H1 (cell line): ENCODE data around the gene PSG1. TPM values are rescaled to one million over a fixed set of nuclear protein-coding genes. Genes with fewer than 3 reads are reported as not detected.

Experiments
- CTCF ChIA-PET: fragments of 300-600 bp; sonication (Branson Sonifier 250); formaldehyde crosslinking; loops from one replicate; lab custom pipeline; 2021; ENCODE audit not compliant: partially characterized antibody; lab: Charles Lee
- POLR2A ChIA-PET: fragments of 300-600 bp; sonication (Branson Sonifier 250); formaldehyde crosslinking; loops from one replicate; lab custom pipeline; 2021; ENCODE audit warnings: inconsistent platforms; ENCODE audit not compliant: partially characterized antibody; lab: Charles Lee
- DNase-seq, 2 experiments: peaks; one replicate each; pipeline versions ENCODE4 v3.0.0 to v3.0.0-alpha.2; 2010 to 2022; ENCODE audit warnings: low spot score in 2 of 2, low read depth in 1 of 2, mixed read lengths in 1 of 2
- FAIRE-seq: peaks from 2 replicates; lab custom pipeline; 2011; peaks lifted over from hg19 to GRCh38; lab: Jason Lieb, UNC
- H2AFZ ChIP-seq: 2 replicates; pipeline ENCODE4 v1.8.1; 2012; ENCODE audit warnings: low read length, inconsistent platforms
- H2AK5ac ChIP-seq: 2 replicates; pipeline ENCODE4 v1.6.1; 2013; ENCODE audit warnings: low read depth, low read length
- H2BK120ac ChIP-seq: replicated peaks from 2 replicates; pipeline ENCODE3; 2013; ENCODE audit warnings: low read depth, low read length, inconsistent platforms
- H2BK12ac ChIP-seq: 2 replicates; pipeline ENCODE4 v1.6.1; 2013; ENCODE audit warnings: low read depth, low read length
- H2BK15ac ChIP-seq: 2 replicates; pipeline ENCODE4 v1.6.1; 2013; ENCODE audit warnings: low read length
- H2BK20ac ChIP-seq: 2 replicates; pipeline ENCODE4 v1.6.1; 2013; ENCODE audit warnings: low read length
- H2BK5ac ChIP-seq: 2 replicates; pipeline ENCODE4 v1.6.1; 2013; ENCODE audit warnings: low read depth, low read length
- H3K14ac ChIP-seq: 2 replicates; pipeline ENCODE4 v1.6.1; 2013; ENCODE audit warnings: inconsistent platforms; ENCODE audit not compliant: insufficient read length
- H3K18ac ChIP-seq: 2 replicates; pipeline ENCODE4 v1.6.1; 2013; ENCODE audit warnings: low read length; ENCODE audit errors: extremely low read depth
- H3K23ac ChIP-seq: 2 replicates; pipeline ENCODE4 v1.6.1; 2013; ENCODE audit warnings: inconsistent platforms; ENCODE audit not compliant: insufficient read length
- H3K23me2 ChIP-seq: 2 replicates; pipeline ENCODE4 v1.6.1; 2013; ENCODE audit warnings: low read depth, low read length
- H3K27ac ChIP-seq: 2 replicates; pipeline ENCODE4 v1.6.1; 2011; ENCODE audit warnings: low read depth, low read length, inconsistent platforms
- H3K27me3 ChIP-seq, 4 experiments: replicated peaks in 1 of 4; 1 replicate in 1 of 4; 2 replicates in 3 of 4; pipeline versions ENCODE4 v1.6.1 to v1.8.1; 2011 to 2013; ENCODE audit warnings: low read length in 3 of 4, mild to moderate bottlenecking in 3 of 4, inconsistent platforms in 2 of 4, mixed read lengths in 2 of 4, moderate library complexity in 1 of 4; ENCODE audit not compliant: control insufficient read depth in 3 of 4, insufficient read depth in 3 of 4; ENCODE audit errors: extremely low read depth in 1 of 4
- H3K36me3 ChIP-seq, 4 experiments: 2 replicates each; pipeline versions ENCODE4 v1.6.1 to v1.8.1; 2011 to 2013; ENCODE audit warnings: mild to moderate bottlenecking in 4 of 4, low read length in 3 of 4, moderate library complexity in 2 of 4, control low read depth in 1 of 4, inconsistent platforms in 1 of 4; ENCODE audit not compliant: insufficient read depth in 4 of 4, control insufficient read depth in 2 of 4
- H3K4ac ChIP-seq: replicated peaks from 2 replicates; pipeline ENCODE3; 2013; ENCODE audit warnings: low read length, low read depth, mixed read lengths, inconsistent platforms; ENCODE audit not compliant: insufficient read length
- H3K4me1 ChIP-seq, 4 experiments: replicated peaks in 1 of 4; 1 replicate in 1 of 4; 2 replicates in 3 of 4; pipeline versions ENCODE4 v1.6.1 to v1.8.1; 2011 to 2013; ENCODE audit warnings: low read length in 3 of 4, inconsistent platforms in 2 of 4, mixed read lengths in 1 of 4; ENCODE audit not compliant: insufficient read depth in 4 of 4, control insufficient read depth in 3 of 4
- H3K4me2 ChIP-seq, 2 experiments: 2 replicates each; pipeline versions ENCODE4 v1.6.1 to v1.8.1; 2011 to 2013; ENCODE audit warnings: low read depth in 2 of 2, low read length in 2 of 2, control low read depth in 1 of 2, inconsistent platforms in 1 of 2, mild to moderate bottlenecking in 1 of 2; ENCODE audit not compliant: insufficient read depth in 1 of 2
- H3K4me3 ChIP-seq, 4 experiments: fragments of 200-600, 300-600 bp in 1 of 4; sonication (generic), shearing (Covaris generic), sonication (Bioruptor Twin) in 1 of 4; 2 replicates each; pipeline versions ENCODE4 v1.5.1 to v1.8.1; 2011 to 2016; ENCODE audit warnings: low read length in 4 of 4, low read depth in 3 of 4, control low read depth in 2 of 4, inconsistent platforms in 2 of 4, mild to moderate bottlenecking in 2 of 4, mixed read lengths in 1 of 4, moderate library complexity in 1 of 4; ENCODE audit not compliant: insufficient read depth in 2 of 4; ENCODE audit errors: extremely low read depth in 1 of 4
- H3K56ac ChIP-seq: replicated peaks from 2 replicates; pipeline ENCODE3; 2013; ENCODE audit warnings: low read depth, mild to moderate bottlenecking, mixed read lengths, low read length, inconsistent platforms; ENCODE audit not compliant: insufficient read length
- H3K79me1 ChIP-seq: 2 replicates; pipeline ENCODE4 v1.6.1; 2013; ENCODE audit warnings: low read depth, low read length, control low read depth
- H3K79me2 ChIP-seq, 2 experiments: 2 replicates each; pipeline versions ENCODE4 v1.6.1 to v1.8.1; 2012 to 2013; ENCODE audit warnings: low read length in 2 of 2, mild to moderate bottlenecking in 2 of 2, inconsistent platforms in 1 of 2; ENCODE audit not compliant: insufficient read depth in 2 of 2, control insufficient read depth in 1 of 2
- H3K9ac ChIP-seq, 4 experiments: replicated peaks in 1 of 4; 1 replicate in 1 of 4; 2 replicates in 3 of 4; pipeline versions ENCODE4 v1.6.1 to v1.8.1; 2011 to 2013; ENCODE audit warnings: low read depth in 3 of 4, low read length in 3 of 4, control low read depth in 2 of 4, mild to moderate bottlenecking in 2 of 4, moderate library complexity in 2 of 4, inconsistent platforms in 1 of 4; ENCODE audit errors: extremely low read depth in 1 of 4
- H3K9me3 ChIP-seq, 2 experiments: 2 replicates each; pipeline versions ENCODE4 v1.6.1 to v1.8.1; 2012 to 2013; ENCODE audit warnings: mild to moderate bottlenecking in 2 of 2, moderate library complexity in 2 of 2, control low read depth in 1 of 2, inconsistent platforms in 1 of 2, low read depth in 1 of 2, low read length in 1 of 2, mixed read lengths in 1 of 2; ENCODE audit not compliant: insufficient read depth in 2 of 2
- H4K20me1 ChIP-seq, 2 experiments: replicated peaks in 1 of 2; 2 replicates each; pipeline versions ENCODE3 to v1.8.1; 2011 to 2013; ENCODE audit warnings: inconsistent platforms in 2 of 2, low read length in 2 of 2, mild to moderate bottlenecking in 1 of 2; ENCODE audit not compliant: insufficient read depth in 2 of 2, control insufficient read depth in 1 of 2
- H4K5ac ChIP-seq: 2 replicates; pipeline ENCODE4 v1.6.1; 2013; ENCODE audit warnings: low read length, low read depth, mixed read lengths, inconsistent platforms; ENCODE audit not compliant: insufficient read length
- H4K8ac ChIP-seq: 2 replicates; pipeline ENCODE4 v1.8.0; 2013; ENCODE audit warnings: mild to moderate bottlenecking, moderate library complexity, low read length, inconsistent platforms; ENCODE audit not compliant: insufficient read depth; ENCODE audit errors: extremely low read depth
- H4K91ac ChIP-seq: replicated peaks from 2 replicates; pipeline ENCODE3; 2013; ENCODE audit warnings: low read length, mixed read lengths, inconsistent platforms; ENCODE audit not compliant: insufficient read length
- ASH2L ChIP-seq: fragments of 200-600, 300-600 bp; sonication (generic); IDR thresholded peaks from one replicate; pipeline ENCODE4 v1.7.1; 2017; ENCODE audit warnings: low read length
- CEBPB ChIP-seq: IDR thresholded peaks from 2 replicates; pipeline ENCODE4 v1.6.1; 2012; ENCODE audit warnings: low read depth, low read length
- CREB1 ChIP-seq: IDR thresholded peaks from 2 replicates; pipeline ENCODE4 v1.6.1; 2012; ENCODE audit warnings: inconsistent platforms
- EP300 ChIP-seq, 2 experiments: IDR thresholded peaks; 1 replicate in 1 of 2; 2 replicates in 1 of 2; pipeline ENCODE4 v1.6.1; 2011 to 2012; ENCODE audit warnings: low read depth in 2 of 2, low read length in 2 of 2, mild to moderate bottlenecking in 2 of 2, borderline replicate concordance in 1 of 2, inconsistent platforms in 1 of 2, moderate library complexity in 1 of 2
- HDAC6 ChIP-seq: IDR thresholded peaks from one replicate; pipeline ENCODE4 v1.7.1; 2012; ENCODE audit warnings: low read depth, mild to moderate bottlenecking, inconsistent platforms, low read length, moderate library complexity
- KDM4A ChIP-seq: IDR thresholded peaks from one replicate; pipeline ENCODE4 v1.7.1; 2012; ENCODE audit warnings: low read depth, mild to moderate bottlenecking, moderate library complexity, low read length, inconsistent platforms; ENCODE audit not compliant: severe bottlenecking
- NRF1 ChIP-seq: IDR thresholded peaks from 2 replicates; pipeline ENCODE4 v1.6.1; 2011; ENCODE audit warnings: mild to moderate bottlenecking, low read depth, low read length, improper control_type of control experiment
- PHF8 ChIP-seq: fragments of 200-600 bp; sonication (generic); conservative IDR thresholded peaks from 2 replicates; pipeline ENCODE4 v1.7.1; 2012; ENCODE audit warnings: low read depth, mild to moderate bottlenecking, inconsistent platforms, low read length, moderate library complexity
- SRF ChIP-seq: IDR thresholded peaks from 2 replicates; pipeline ENCODE4 v1.6.1; 2011; ENCODE audit warnings: mild to moderate bottlenecking, low read depth, low read length, moderate library complexity
- USF2 ChIP-seq: IDR thresholded peaks from 2 replicates; pipeline ENCODE4 v1.6.1; 2011; ENCODE audit warnings: low read length, improper control_type of control experiment
- WGBS, 2 experiments: shearing (Covaris generic) in 1 of 2; methylation state at CpG; one replicate each; pipeline versions ENCODE4 v1.1.6 to v1.1.7; 2013 to 2015; ENCODE audit warnings: low lambda C conversion rate in 2 of 2, mixed read lengths in 2 of 2, inconsistent platforms in 1 of 2, low coverage in 1 of 2, missing lambda C conversion rate in 1 of 2; ENCODE audit not compliant: insufficient replicate concordance in 2 of 2, insufficient coverage in 1 of 2, insufficient read length in 1 of 2; ENCODE audit errors: extremely low coverage in 1 of 2, missing lambda C conversion rate in 1 of 2; 5-methylcytosine and 5-hydroxymethylcytosine counted together
- polyA plus RNA-seq, 7 experiments: library from polyadenylated mRNA; depleted of rRNA in 3 of 7; stranded (reverse) in 5 of 7; unstranded in 2 of 7; fragments of >200 nt in 5 of 7; fragments of 200-250 nt in 2 of 7; gene quantifications; 1 replicate in 5 of 7; 2 replicates in 1 of 7; 4 replicates in 1 of 7; pipeline versions ENCODE4 v1.2.1 to v1.2.3, GENCODE V29; 2011 to 2013; ENCODE audit warnings: missing spikeins in 2 of 7, mixed read lengths in 2 of 7
- total RNA-seq: library from RNA; stranded (reverse); fragmentation: NEBNext Ultra II Directional; extraction: Animal tissue kit (Norgen Biotek cat#: 25700); gene quantifications from 2 replicates; pipeline ENCODE4 v1.2.1, GENCODE V29; 2021

The PSG1 gene
- total and polyA plus RNA-seq, 2 of the 8 experiments (the other 6 are each of a cell fraction or from before 2014, with no cell fraction given), result not detected

GRCh38 chr19:42926781-42927180 is 47.3 kb upstream of the PSG1 start:
- POLR2A ChIA-PET, result no interaction called here
- Histone ChIP-seq H3K27ac (no peak overlapping the region), H3K23me2 (no peaks in the 10 kb centered on the region), H4K8ac (no peak overlapping the region), H4K5ac (no peak overlapping the region), H3K9me3 (peaks cover 34 to 58% of the 10 kb centered on the region in 2 experiments), H3K56ac (no peak overlapping the region), H3K9ac (no peak overlapping the region), H2BK120ac (no peak overlapping the region), H2BK15ac (no peak overlapping the region), H2AK5ac (no peak overlapping the region), H3K18ac (no peak overlapping the region), H4K91ac (no peak overlapping the region), H3K4me1 (no peaks in the 10 kb centered on the region), H3K4me3 (no peak overlapping the region), H2AFZ (no peak overlapping the region), H3K27me3 (no peaks in the 10 kb centered on the region), H2BK20ac (no peak overlapping the region), H3K36me3 (no peaks in the 10 kb centered on the region), H3K14ac (no peak overlapping the region), H3K79me2 (no peaks in the 10 kb centered on the region), H4K20me1 (no peaks in the 10 kb centered on the region), H3K4me2 (no peak overlapping the region), H2BK12ac (no peak overlapping the region), H3K23ac (no peak overlapping the region), H2BK5ac (no peak overlapping the region), H3K4ac (no peak overlapping the region), H3K79me1 (no peaks in the 10 kb centered on the region)
- DNase-seq (no peak), FAIRE-seq (no peak)
- no peak for TF ChIP-seq USF2
- TF ChIP-seq SRF, result no peak
- no peak for TF ChIP-seq KDM4A
- no peak for TF ChIP-seq EP300 (IDR thresholded peaks at IDR 0.05; ENCODE audit: borderline replicate concordance in 1 of 2, low read depth in 2 of 2, low read length in 2 of 2)
- no peak for TF ChIP-seq CEBPB
- no peak for TF ChIP-seq HDAC6
- no peak for TF ChIP-seq CREB1
- no peak for TF ChIP-seq PHF8
- TF ChIP-seq NRF1, result no peak
- no peak for TF ChIP-seq ASH2L
- CTCF ChIA-PET, result no interaction called here
- WGBS, 2 experiments, result 14% methylated on average over 2 of the region's 2 CpGs; no CpG with 5 or more reads in 1 of the 2 experiments
